Tibial nerve (tissue), 4 donors: Measurements from ENCODE around the gene BHLHA15. TPM values are rescaled to one million over a fixed set of nuclear protein-coding genes. Genes with fewer than 3 reads are reported as not detected.

Experiments
- DNase-seq, 2 donors: peaks; one replicate each; pipeline ENCODE4 v3.0.0-alpha.2; 2019; ENCODE audit warnings: low spot score in 2 of 2
- H3K27ac ChIP-seq, 4 donors: fragments of 200-600 bp; sonication (generic) in 3 of 4; one replicate each; pipeline ENCODE4 v1.5.1; 2017 to 2019; ENCODE audit warnings: mild to moderate bottlenecking in 1 of 4
- H3K27me3 ChIP-seq, 2 donors: fragments of 200-600 bp; sonication (generic) in 1 of 2; one replicate each; pipeline versions ENCODE4 v1.5.1 to v1.6.0; 2017 to 2019
- H3K36me3 ChIP-seq, 3 donors: fragments of 200-600 bp; sonication (generic); one replicate each; pipeline ENCODE4 v1.5.1; 2018 to 2019
- H3K4me1 ChIP-seq, 4 donors: fragments of 200-600 bp; sonication (generic) in 3 of 4; one replicate each; pipeline ENCODE4 v1.5.1; 2017 to 2019
- H3K4me3 ChIP-seq, 4 donors: fragments of 200-600 bp; sonication (generic) in 3 of 4; one replicate each; pipeline ENCODE4 v1.5.1; 2017 to 2019; ENCODE audit warnings: mild to moderate bottlenecking in 1 of 4, moderate library complexity in 1 of 4
- H3K9me3 ChIP-seq, 4 donors: fragments of 200-600 bp; sonication (generic) in 3 of 4; one replicate each; pipeline ENCODE4 v1.5.1; 2017 to 2019
- EP300 ChIP-seq, 2 donors: sonication (generic); formaldehyde crosslinking; IDR thresholded peaks; one replicate each; pipeline ENCODE4 v1.6.1; 2017; ENCODE audit warnings: antibody characterized with exemption in 2 of 2, mild to moderate bottlenecking in 1 of 2
- POLR2A ChIP-seq, 2 donors: fragments of 450-650 bp; IDR thresholded peaks; one replicate each; pipeline ENCODE4 v1.6.1; 2017; ENCODE audit warnings: antibody characterized with exemption in 2 of 2, mild to moderate bottlenecking in 2 of 2, moderate library complexity in 2 of 2
- WGBS, 2 donors: methylation state at CpG; one replicate each; pipeline ENCODE4 v1.1.5; 2018; 5-methylcytosine and 5-hydroxymethylcytosine counted together
- total RNA-seq, 4 donors: library from RNA; depleted of rRNA; stranded (reverse); fragments of >200 nt; gene quantifications; one replicate each; pipeline ENCODE4 v1.1.0, GENCODE V29; 2016
- TF ChIP-seq, protein P1 (sequence below), 5 experiments: fragments of 200-600 bp in 3 of 5; fragments of 450-650 bp in 2 of 5; sonication (generic) in 3 of 5; IDR thresholded peaks; one replicate each; pipeline ENCODE4 v1.5.1; 2016 to 2019; ENCODE audit warnings: antibody characterized with exemption in 5 of 5, mild to moderate bottlenecking in 3 of 5, moderate library complexity in 2 of 5

BHLHA15 gene
- total RNA-seq, 4 donors from 2014 or later = not detected

GRCh38 chr7:98203964-98204605, 7.2 kb upstream of the BHLHA15 start:
- no peak overlapping the region for H3K4me3 ChIP-seq
- peaks cover 0 to 5% (median 0%) of the 10 kb centered on the region in 4 donors for H3K9me3 ChIP-seq
- no peak overlapping the region for H3K27ac ChIP-seq
- no peaks in the 10 kb centered on the region for H3K4me1 ChIP-seq
- H3K27me3 ChIP-seq = no peaks in the 10 kb centered on the region
- DNase-seq = no peak
- peaks cover 0 to 66% (median 0%) of the 10 kb centered on the region in 3 donors for H3K36me3 ChIP-seq
- WGBS, 2 donors = 94 to 98% methylated on average over 18 of the region's 18 CpGs
- TF ChIP-seq, protein P1, sequence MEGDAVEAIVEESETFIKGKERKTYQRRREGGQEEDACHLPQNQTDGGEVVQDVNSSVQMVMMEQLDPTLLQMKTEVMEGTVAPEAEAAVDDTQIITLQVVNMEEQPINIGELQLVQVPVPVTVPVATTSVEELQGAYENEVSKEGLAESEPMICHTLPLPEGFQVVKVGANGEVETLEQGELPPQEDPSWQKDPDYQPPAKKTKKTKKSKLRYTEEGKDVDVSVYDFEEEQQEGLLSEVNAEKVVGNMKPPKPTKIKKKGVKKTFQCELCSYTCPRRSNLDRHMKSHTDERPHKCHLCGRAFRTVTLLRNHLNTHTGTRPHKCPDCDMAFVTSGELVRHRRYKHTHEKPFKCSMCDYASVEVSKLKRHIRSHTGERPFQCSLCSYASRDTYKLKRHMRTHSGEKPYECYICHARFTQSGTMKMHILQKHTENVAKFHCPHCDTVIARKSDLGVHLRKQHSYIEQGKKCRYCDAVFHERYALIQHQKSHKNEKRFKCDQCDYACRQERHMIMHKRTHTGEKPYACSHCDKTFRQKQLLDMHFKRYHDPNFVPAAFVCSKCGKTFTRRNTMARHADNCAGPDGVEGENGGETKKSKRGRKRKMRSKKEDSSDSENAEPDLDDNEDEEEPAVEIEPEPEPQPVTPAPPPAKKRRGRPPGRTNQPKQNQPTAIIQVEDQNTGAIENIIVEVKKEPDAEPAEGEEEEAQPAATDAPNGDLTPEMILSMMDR (IDR thresholded peaks at IDR 0.05) = no peak
- no peak for TF ChIP-seq EP300 (IDR thresholded peaks at IDR 0.05)
- TF ChIP-seq POLR2A (IDR thresholded peaks at IDR 0.05) = no peak

- DNase-seq = no peak
- WGBS, 2 donors = 85 to 88% methylated on average over 11 of the region's 11 CpGs
- H3K9me3 ChIP-seq = no peaks in the 10 kb centered on the region
- peaks cover 0 to 63% (median 0%) of the 10 kb centered on the region in 3 donors for H3K36me3 ChIP-seq
- no peak for TF ChIP-seq POLR2A (IDR thresholded peaks at IDR 0.05)
- TF ChIP-seq, protein P1 (IDR thresholded peaks at IDR 0.05) = no peak
- no peak for TF ChIP-seq EP300 (IDR thresholded peaks at IDR 0.05)
- H3K4me3 ChIP-seq = no peak overlapping the region
- no peak overlapping the region for H3K27ac ChIP-seq
- H3K27me3 ChIP-seq = no peaks in the 10 kb centered on the region
- H3K4me1 ChIP-seq = no peaks in the 10 kb centered on the region
Observed at GRCh38 chr7:98204670-98205069, 6.6 kb upstream of the BHLHA15 start.

GRCh38 chr7:98205162-98205845, 5.9 kb upstream of the BHLHA15 start:
- H3K36me3 ChIP-seq = peaks cover 0 to 65% (median 0%) of the 10 kb centered on the region in 3 donors
- no peak for DNase-seq

GRCh38 chr7:98206451-98207330, 4.5 kb upstream of the BHLHA15 start:
- TF ChIP-seq EP300 (IDR thresholded peaks at IDR 0.05) (no peak), POLR2A (IDR thresholded peaks at IDR 0.05) (no peak)
- TF ChIP-seq, protein P1 (IDR thresholded peaks at IDR 0.05) = no peak
- WGBS, 2 donors = 90 to 93% methylated on average over 44 to 47 of the region's 47 CpGs
- no peak overlapping the region for H3K27ac ChIP-seq
- peaks cover 0 to 15% (median 0%) of the 10 kb centered on the region in 4 donors for H3K4me1 ChIP-seq
- no peak overlapping the region for H3K4me3 ChIP-seq
- no peak for DNase-seq
- peaks cover 0 to 65% (median 0%) of the 10 kb centered on the region in 3 donors for H3K36me3 ChIP-seq
- H3K9me3 ChIP-seq = no peaks in the 10 kb centered on the region
- H3K27me3 ChIP-seq = peaks cover 0 to 8% of the 10 kb centered on the region in 2 donors

More at GRCh38 chr7:98205162-98205845, 5.9 kb upstream of the BHLHA15 start:
- H3K4me1 ChIP-seq = peaks cover 0 to under 1% (median 0%) of the 10 kb centered on the region in 4 donors
- H3K27me3 ChIP-seq = no peaks in the 10 kb centered on the region
- TF ChIP-seq, protein P1 (IDR thresholded peaks at IDR 0.05) = no peak
- WGBS, 2 donors = 95% methylated on average over 45 to 47 of the region's 47 CpGs
- H3K27ac ChIP-seq = no peak overlapping the region
- H3K4me3 ChIP-seq = no peak overlapping the region
- H3K9me3 ChIP-seq = no peaks in the 10 kb centered on the region
